Adrenal gland (tissue), 12 donors: ENCODE measurements around the gene AOPEP. TPM values are rescaled to one million over a fixed set of nuclear protein-coding genes. Genes with fewer than 3 reads are reported as not detected.

ENCODE experiments used
- DNase-seq, 7 donors: peaks; one replicate each; pipeline ENCODE4 v3.0.0-alpha.2; 2019 to 2020
- H3K27ac ChIP-seq, 5 donors: fragments of 200-600 bp; sonication (generic) in 4 of 5; 1 replicate in 3 of 5; 2 replicates in 2 of 5; pipeline versions ENCODE4 v1.5.1 to v1.8.0; 2016 to 2020; ENCODE audit warnings: mild to moderate bottlenecking in 1 of 5
- H3K27me3 ChIP-seq: fragments of 200-600 bp; 2 replicates; pipeline ENCODE4 v1.8.0; 2021
- H3K36me3 ChIP-seq, 2 donors: fragments of 200-600 bp; replicated peaks in 1 of 2; 1 replicate in 1 of 2; 2 replicates in 1 of 2; pipeline versions ENCODE4 v1.5.1 to v1.8.0; 2018 to 2022
- H3K4me1 ChIP-seq, 2 donors: fragments of 200-600 bp; replicated peaks in 1 of 2; 1 replicate in 1 of 2; 2 replicates in 1 of 2; pipeline versions ENCODE4 v1.5.1 to v1.8.0; 2018 to 2021
- H3K4me3 ChIP-seq, 4 donors: fragments of 200-600 bp; sonication (generic) in 3 of 4; one replicate each; pipeline ENCODE4 v1.5.1; 2016 to 2018
- H3K9me3 ChIP-seq, 3 donors: fragments of 200-600 bp; sonication (generic) in 1 of 3; replicated peaks in 1 of 3; 1 replicate in 2 of 3; 2 replicates in 1 of 3; pipeline versions ENCODE4 v1.5.1 to v1.8.0; 2016 to 2021
- CTCF ChIP-seq, 6 experiments: fragments of 450-650 bp in 4 of 6; fragments of 200-600 bp in 2 of 6; sonication (generic) in 1 of 6; IDR thresholded peaks; 1 replicate in 5 of 6; 2 replicates in 1 of 6; pipeline versions ENCODE4 v1.5.1 to v1.8.0; 2016 to 2021; ENCODE audit warnings: antibody characterized with exemption in 6 of 6, mild to moderate bottlenecking in 2 of 6, moderate library complexity in 1 of 6
- POLR2A ChIP-seq, 2 donors: fragments of 450-650 bp; IDR thresholded peaks; one replicate each; pipeline ENCODE4 v1.6.1; 2017; ENCODE audit warnings: antibody characterized with exemption in 2 of 2, mild to moderate bottlenecking in 2 of 2, moderate library complexity in 1 of 2
- WGBS, 4 donors: extraction: QIAGEN DNeasy Blood & Tissue Kit in 2 of 4; methylation state at CpG; one replicate each; pipeline versions ENCODE4 v1.1.5 to v1.1.7; 2013 to 2017; 5-methylcytosine and 5-hydroxymethylcytosine counted together
- intact Hi-C, 2 donors: fragments of 100-400 bp; cut with DNase I; formaldehyde crosslinking; loops; one replicate each; pipeline versions ENCODE4 v1.14.1 to v1.15.0; 2022 to 2023
- polyA plus RNA-seq, 3 donors: library from polyadenylated mRNA; stranded (reverse); fragments of 200-250 nt in 2 of 3; fragments of 350-450 nt in 1 of 3; fragmentation: Illumina TruSeq in 1 of 3; extraction: RNeasy Lipid Tissue Mini Kit (QIAGEN cat#74804) in 1 of 3; gene quantifications; one replicate each; pipeline ENCODE4 v1.2.3, GENCODE V29; 2013 to 2014
- total RNA-seq, 9 donors: library from RNA; depleted of rRNA in 4 of 9; stranded (reverse); fragments of >200 nt in 4 of 9; fragments of 120-200 nt in 1 of 9; fragmentation: NEBNext Ultra II Directional in 1 of 9; extraction: Animal tissue kit (Norgen Biotek cat#: 25700) in 1 of 9; gene quantifications; one replicate each; pipeline versions ENCODE4 v1.1.0 to v1.2.4, GENCODE V29; 2013 to 2023
- donor health status: healthy with polysubstance abuse.
- donor health status: Bipolar disorder and iron deficiency.
- donor health status: DM: yes; HTN: yes; CAD: no.
- donor health status: DM: no; HTN: no; CAD: no.
- donor health status: DM: no; HTN: no; CAD: no.
- donor health status: DM: yes; HTN: yes; CAD: no.

The AOPEP gene
- total and polyA plus RNA-seq, 12 donors = 31.0 to 99.6 (median 71.0) TPM

GRCh38 chr9:95077766-95078370, 351.4 kb downstream of the AOPEP start:
- Histone ChIP-seq H3K27ac (peak overlapping the region in 2 of 5 donors; percentile 54 to 63), H3K9me3 (no peaks in the 10 kb centered on the region), H3K36me3 (peaks cover 0 to 25% of the 10 kb centered on the region in 2 donors), H3K4me1 (peaks cover 0 to 35% of the 10 kb centered on the region in 2 donors), H3K27me3 (no peaks in the 10 kb centered on the region), H3K4me3 (no peak overlapping the region)
- peak in 2 of 7 donors; percentile 28 to 50 for DNase-seq
- 75 to 78% (median 76%) methylated on average over 17 of the region's 17 CpGs for WGBS, 4 donors
- intact Hi-C loops = no loop called here
- TF ChIP-seq POLR2A (IDR thresholded peaks at IDR 0.05) (no peak), CTCF (IDR thresholded peaks at IDR 0.05) (no peak)

GRCh38 chr9:95078511-95078910, 352.0 kb downstream of the AOPEP start:
- peak overlapping the region in 2 of 5 donors; percentile 54 to 63 for H3K27ac ChIP-seq
- WGBS, 4 donors = 86 to 95% (median 90%) methylated on average over 11 to 12 of the region's 12 CpGs
- no peak for TF ChIP-seq POLR2A (IDR thresholded peaks at IDR 0.05)
- TF ChIP-seq CTCF (IDR thresholded peaks at IDR 0.05) = no peak
- H3K27me3 ChIP-seq = no peaks in the 10 kb centered on the region
- intact Hi-C loops = no loop called here
- H3K4me1 ChIP-seq = peaks cover 0 to 35% of the 10 kb centered on the region in 2 donors
- H3K36me3 ChIP-seq = peaks cover 0 to 32% of the 10 kb centered on the region in 2 donors
- H3K4me3 ChIP-seq = no peak overlapping the region
- no peaks in the 10 kb centered on the region for H3K9me3 ChIP-seq
- peak in 1 of 7 donors; percentile 20 for DNase-seq

- TF ChIP-seq CTCF (IDR thresholded peaks at IDR 0.05) (peak in 2 of 6 experiments; percentile 17 to 31), POLR2A (IDR thresholded peaks at IDR 0.05) (no peak)
- intact Hi-C loops = no loop called here
- WGBS, 4 donors = 40 to 58% (median 48%) methylated on average over 6 of the region's 6 CpGs
- H3K27ac ChIP-seq = peak overlapping the region in 2 of 5 donors; percentile 54 to 63
- peak in 2 of 7 donors; percentile 51 to 65 for DNase-seq
- H3K36me3 ChIP-seq = peaks cover 0 to 35% of the 10 kb centered on the region in 2 donors
- H3K4me3 ChIP-seq = no peak overlapping the region
- no peaks in the 10 kb centered on the region for H3K27me3 ChIP-seq
- H3K4me1 ChIP-seq = peaks cover 0 to 35% of the 10 kb centered on the region in 2 donors
- H3K9me3 ChIP-seq = no peaks in the 10 kb centered on the region
Observed at GRCh38 chr9:95078939-95079338, 352.4 kb downstream of the AOPEP start.

GRCh38 chr9:95079461-95079860, 353.0 kb downstream of the AOPEP start:
- H3K36me3 ChIP-seq = peaks cover 0 to 40% of the 10 kb centered on the region in 2 donors
- intact Hi-C loops = no loop called here
- peak overlapping the region in 1 of 5 donors; percentile 54 for H3K27ac ChIP-seq
- DNase-seq = peak in 1 of 7 donors; percentile 28
- H3K4me1 ChIP-seq = peaks cover 0 to 35% of the 10 kb centered on the region in 2 donors
- no peaks in the 10 kb centered on the region for H3K27me3 ChIP-seq
- H3K4me3 ChIP-seq = no peak overlapping the region
- WGBS, 4 donors = 90 to 93% (median 92%) methylated on average over 7 to 10 of the region's 10 CpGs
- no peaks in the 10 kb centered on the region for H3K9me3 ChIP-seq
- no peak for TF ChIP-seq CTCF (IDR thresholded peaks at IDR 0.05)
- TF ChIP-seq POLR2A (IDR thresholded peaks at IDR 0.05) = no peak
